ENCODE results near the gene GPR25. TPM values are rescaled to one million over a fixed set of nuclear protein-coding genes. Genes with fewer than 3 reads are reported as not detected.

The GPR25 gene
- total and polyA plus RNA-seq, 2 of the 4 experiments (the other 2 are of a cell fraction), result not detected

- ChIA-PET CTCF (no interaction called here), POLR2A (ENCODE audit: unreplicated experiment) (interaction anchor here (0.6 kb wide), 1 partner anchor 150 kb away, joined by 3 read pairs; no protein-coding TSS in a partner anchor)
- Histone ChIP-seq H3K4me3 (ENCODE audit: insufficient read depth, low read depth, low read length) (no peak overlapping the region), H2BK15ac (ENCODE audit: low read depth, low read length) (no peak overlapping the region), H2AK9ac (replicated peaks; ENCODE audit: low read depth, low read length, poor library complexity) (no peak overlapping the region), H3K18ac (ENCODE audit: low read depth, low read length) (no peak overlapping the region), H2AFZ (replicated peaks; ENCODE audit: low read length, poor library complexity) (no peak overlapping the region), H3K23ac (ENCODE audit: low read depth, low read length) (no peak overlapping the region), H3K79me1 (ENCODE audit: low read depth in 1 of 2, low read length in 2 of 2) (no peaks in the 10 kb centered on the region), H3K4me1 (ENCODE audit: control insufficient read depth, insufficient read depth, low read length) (no peaks in the 10 kb centered on the region), H4K20me1 (ENCODE audit: insufficient read depth, low read length) (no peaks in the 10 kb centered on the region; the same call in 1 of the 2 replicates), H2BK120ac (ENCODE audit: low read depth, low read length) (no peak overlapping the region), H3K4ac (ENCODE audit: low read depth, low read length) (no peak overlapping the region), H3K27ac (ENCODE audit: insufficient read depth, low read length) (no peak overlapping the region), H3K9ac (ENCODE audit: low read depth, low read length) (no peak overlapping the region), H2BK20ac (ENCODE audit: low read depth, low read length) (no peak overlapping the region), H3K14ac (replicated peaks; ENCODE audit: low read depth, low read length) (no peak overlapping the region), H3K9me3 (ENCODE audit: control insufficient read depth, insufficient read depth, low read length) (no peaks in the 10 kb centered on the region), H3K9me1 (ENCODE audit: insufficient read depth, low read length) (no peaks in the 10 kb centered on the region), H2BK5ac (ENCODE audit: low read depth, low read length, poor library complexity, severe bottlenecking) (no peak overlapping the region), H3K4me2 (ENCODE audit: low read depth, low read length) (no peak overlapping the region), H3K56ac (ENCODE audit: extremely low read depth, insufficient read depth, low read length) (no peak overlapping the region), H4K5ac (ENCODE audit: low read depth, low read length) (no peak overlapping the region), H3K27me3 (ENCODE audit: control insufficient read depth, insufficient read depth, low read length) (peaks cover 23% of the 10 kb centered on the region), H4K91ac (ENCODE audit: insufficient read depth, low read depth, low read length) (no peak overlapping the region), H2AK5ac (ENCODE audit: low read depth, low read length) (no peak overlapping the region), H4K8ac (ENCODE audit: low read depth in 2 of 2, low read length in 2 of 2) (no peak overlapping the region), H3K36me3 (ENCODE audit: control insufficient read depth, insufficient read depth, low read length) (no peaks in the 10 kb centered on the region)
- ATAC-seq (ENCODE audit: low read depth) (no peak), DNase-seq (no peak)
- 100% methylated on average over 1 of the region's 5 CpGs; no CpG with 5 or more reads in 1 of the 2 experiments for WGBS, 2 experiments (ENCODE audit: extremely low coverage in 2 of 2, insufficient read length in 1 of 2)
- intact Hi-C loops (cut with micrococcal nuclease), result no loop called here
- in situ Hi-C loops (cut with MboI; ENCODE audit: low sequenced_read_pairs), result no loop called here
- dilution Hi-C loops (cut with HindIII; ENCODE audit: low sequenced_read_pairs, unreplicated experiment), result no loop called here
- TF ChIP-seq CEBPB (IDR thresholded peaks at IDR 0.05; ENCODE audit: low read depth, low read length), result no peak
- no peak for TF ChIP-seq FOS (IDR thresholded peaks at IDR 0.05; ENCODE audit: low read depth, low read length)
- no peak for TF ChIP-seq CTCF (conservative IDR thresholded peaks at IDR 0.05; ENCODE audit: low read depth, low read length)
- no peak for TF ChIP-seq USF2 (IDR thresholded peaks at IDR 0.05; ENCODE audit: low read depth, low read length)
- no TSS peak for BruUV-seq (replicated peaks)
Observed at GRCh38 chr1:200901350-200901749, 28.6 kb downstream of the GPR25 start.

All from IMR-90 (cell line).